Esophagus muscularis mucosa (tissue), 4 donors: ENCODE results near the gene CPED1. TPM values are rescaled to one million over a fixed set of nuclear protein-coding genes. Genes with fewer than 3 reads are reported as not detected.

ENCODE experiments used
- DNase-seq: peaks from one replicate; pipeline ENCODE4 v3.0.0-alpha.2; 2017; ENCODE audit errors: extremely low spot score
- H3K27ac ChIP-seq, 4 donors: fragments of 200-600 bp; sonication (generic); replicated peaks in 1 of 4; 1 replicate in 3 of 4; 2 replicates in 1 of 4; pipeline ENCODE4 v1.5.1; 2016 to 2019; ENCODE audit warnings: mild to moderate bottlenecking in 1 of 4
- H3K27me3 ChIP-seq, 4 donors: fragments of 200-600 bp; sonication (generic); one replicate each; pipeline versions ENCODE4 v1.5.1 to v1.6.0; 2016 to 2019
- H3K36me3 ChIP-seq, 4 donors: fragments of 200-600 bp; sonication (generic); one replicate each; pipeline ENCODE4 v1.5.1; 2016 to 2019
- H3K4me1 ChIP-seq, 4 donors: fragments of 200-600 bp; sonication (generic); one replicate each; pipeline ENCODE4 v1.5.1; 2016 to 2019
- H3K4me3 ChIP-seq, 4 donors: fragments of 200-600 bp; sonication (generic); 1 replicate in 2 of 4; 2 replicates in 2 of 4; pipeline ENCODE4 v1.5.1; 2016 to 2019; ENCODE audit warnings: mild to moderate bottlenecking in 4 of 4, moderate library complexity in 1 of 4
- H3K9me3 ChIP-seq, 4 donors: fragments of 200-600 bp; sonication (generic); 1 replicate in 3 of 4; 2 replicates in 1 of 4; pipeline ENCODE4 v1.5.1; 2016 to 2019
- EP300 ChIP-seq: sonication (generic); formaldehyde crosslinking; IDR thresholded peaks from one replicate; pipeline ENCODE4 v1.6.1; 2017; ENCODE audit warnings: antibody characterized with exemption
- POLR2A ChIP-seq: fragments of 450-650 bp; IDR thresholded peaks from one replicate; pipeline ENCODE4 v1.6.1; 2017; ENCODE audit warnings: antibody characterized with exemption, moderate library complexity, mild to moderate bottlenecking, low read depth
- POLR2AphosphoS5 ChIP-seq, 2 donors: sonication (generic); formaldehyde crosslinking; IDR thresholded peaks; one replicate each; pipeline ENCODE4 v1.6.1; 2017; ENCODE audit warnings: antibody characterized with exemption in 2 of 2
- WGBS: methylation state at CpG from one replicate; pipeline ENCODE4 v1.1.5; 2018; 5-methylcytosine and 5-hydroxymethylcytosine counted together
- intact Hi-C: fragments of 100-400 bp; cut with DNase I; formaldehyde crosslinking; loops from one replicate; pipeline ENCODE4 v1.15.1; 2023
- total RNA-seq, 4 donors: library from RNA; depleted of rRNA; stranded (reverse); fragments of >200 nt; gene quantifications; one replicate each; pipeline versions ENCODE4 v1.1.0 to v1.2.1, GENCODE V29; 2016
- TF ChIP-seq, protein P1 (sequence below), 3 experiments: fragments of 200-600 bp in 2 of 3; fragments of 450-650 bp in 1 of 3; sonication (generic) in 2 of 3; IDR thresholded peaks; one replicate each; pipeline ENCODE4 v1.5.1; 2017 to 2019; ENCODE audit warnings: antibody characterized with exemption in 3 of 3, mild to moderate bottlenecking in 2 of 3, moderate library complexity in 1 of 3

The CPED1 gene
- total RNA-seq, 4 donors from 2014 or later, result 28.1 to 81.8 (median 32.0) TPM

DNA sequence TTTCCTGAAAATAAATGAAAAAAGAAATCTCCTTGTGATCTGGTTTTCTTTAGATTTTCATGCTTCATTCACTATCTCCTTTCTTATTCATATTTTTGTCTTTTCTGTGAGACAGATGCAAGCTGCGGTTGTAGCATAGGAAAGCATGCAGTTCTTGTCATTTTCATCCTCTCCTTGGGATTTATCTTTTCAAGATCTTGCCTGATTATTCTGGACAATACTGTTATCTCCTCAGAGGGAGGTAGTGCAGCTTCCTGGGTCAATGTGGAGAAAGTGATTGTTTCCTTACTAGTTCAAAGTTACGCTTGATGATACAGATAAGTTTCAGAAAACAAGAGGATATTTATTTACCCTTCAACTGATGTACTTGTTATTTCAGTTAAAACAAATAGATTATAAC is 114.6 kb downstream of the CPED1 start:
- H3K36me3 ChIP-seq, result peaks cover 0 to 15% (median 7%) of the 10 kb centered on the region in 4 donors
- peaks cover 0 to 8% (median 2%) of the 10 kb centered on the region in 4 donors for H3K4me1 ChIP-seq
- no peak overlapping the region for H3K4me3 ChIP-seq
- TF ChIP-seq POLR2AphosphoS5 (IDR thresholded peaks at IDR 0.05), result no peak
- TF ChIP-seq, protein P1, sequence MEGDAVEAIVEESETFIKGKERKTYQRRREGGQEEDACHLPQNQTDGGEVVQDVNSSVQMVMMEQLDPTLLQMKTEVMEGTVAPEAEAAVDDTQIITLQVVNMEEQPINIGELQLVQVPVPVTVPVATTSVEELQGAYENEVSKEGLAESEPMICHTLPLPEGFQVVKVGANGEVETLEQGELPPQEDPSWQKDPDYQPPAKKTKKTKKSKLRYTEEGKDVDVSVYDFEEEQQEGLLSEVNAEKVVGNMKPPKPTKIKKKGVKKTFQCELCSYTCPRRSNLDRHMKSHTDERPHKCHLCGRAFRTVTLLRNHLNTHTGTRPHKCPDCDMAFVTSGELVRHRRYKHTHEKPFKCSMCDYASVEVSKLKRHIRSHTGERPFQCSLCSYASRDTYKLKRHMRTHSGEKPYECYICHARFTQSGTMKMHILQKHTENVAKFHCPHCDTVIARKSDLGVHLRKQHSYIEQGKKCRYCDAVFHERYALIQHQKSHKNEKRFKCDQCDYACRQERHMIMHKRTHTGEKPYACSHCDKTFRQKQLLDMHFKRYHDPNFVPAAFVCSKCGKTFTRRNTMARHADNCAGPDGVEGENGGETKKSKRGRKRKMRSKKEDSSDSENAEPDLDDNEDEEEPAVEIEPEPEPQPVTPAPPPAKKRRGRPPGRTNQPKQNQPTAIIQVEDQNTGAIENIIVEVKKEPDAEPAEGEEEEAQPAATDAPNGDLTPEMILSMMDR (IDR thresholded peaks at IDR 0.05), result no peak
- no peak for TF ChIP-seq POLR2A
- TF ChIP-seq EP300, result no peak
- H3K9me3 ChIP-seq, result no peaks in the 10 kb centered on the region
- H3K27me3 ChIP-seq, result no peaks in the 10 kb centered on the region
- 91% methylated on average over 2 of the region's 2 CpGs for WGBS
- no peak for DNase-seq
- intact Hi-C loops, result no loop called here
- H3K27ac ChIP-seq, result no peak overlapping the region

- no peak for DNase-seq
- 83% methylated on average over 2 of the region's 2 CpGs for WGBS
- H3K4me1 ChIP-seq, result peaks cover 0 to 8% (median 2%) of the 10 kb centered on the region in 4 donors
- intact Hi-C loops, result no loop called here
- no peaks in the 10 kb centered on the region for H3K27me3 ChIP-seq
- H3K4me3 ChIP-seq, result no peak overlapping the region
- H3K27ac ChIP-seq, result no peak overlapping the region
- TF ChIP-seq EP300 (no peak), POLR2AphosphoS5 (IDR thresholded peaks at IDR 0.05) (no peak), POLR2A (no peak)
- TF ChIP-seq, protein P1 (IDR thresholded peaks at IDR 0.05), result no peak
- H3K9me3 ChIP-seq, result no peaks in the 10 kb centered on the region
- H3K36me3 ChIP-seq, result peaks cover 0 to 15% (median 7%) of the 10 kb centered on the region in 4 donors
These were observed 115.1 kb downstream of the CPED1 start for GRCh38 chr7:121103579-121103978.

- DNase-seq, result no peak
- TF ChIP-seq EP300, result no peak
- no peak for TF ChIP-seq POLR2A
- TF ChIP-seq POLR2AphosphoS5 (IDR thresholded peaks at IDR 0.05), result no peak
- TF ChIP-seq, protein P1 (IDR thresholded peaks at IDR 0.05), result no peak
- WGBS, result 64% methylated on average over 5 of the region's 5 CpGs
- peaks cover 0 to 8% (median 2%) of the 10 kb centered on the region in 4 donors for H3K4me1 ChIP-seq
- no peaks in the 10 kb centered on the region for H3K9me3 ChIP-seq
- H3K4me3 ChIP-seq, result no peak overlapping the region
- H3K27me3 ChIP-seq, result no peaks in the 10 kb centered on the region
- intact Hi-C loops, result loop anchor here (5.0 kb wide), 1 partner anchor 298 kb away; no protein-coding TSS in a partner anchor
- peaks cover 0 to 8% (median 3%) of the 10 kb centered on the region in 4 donors for H3K36me3 ChIP-seq
- no peak overlapping the region for H3K27ac ChIP-seq
These were observed 116.8 kb downstream of the CPED1 start for GRCh38 chr7:121105262-121105661.

DNA sequence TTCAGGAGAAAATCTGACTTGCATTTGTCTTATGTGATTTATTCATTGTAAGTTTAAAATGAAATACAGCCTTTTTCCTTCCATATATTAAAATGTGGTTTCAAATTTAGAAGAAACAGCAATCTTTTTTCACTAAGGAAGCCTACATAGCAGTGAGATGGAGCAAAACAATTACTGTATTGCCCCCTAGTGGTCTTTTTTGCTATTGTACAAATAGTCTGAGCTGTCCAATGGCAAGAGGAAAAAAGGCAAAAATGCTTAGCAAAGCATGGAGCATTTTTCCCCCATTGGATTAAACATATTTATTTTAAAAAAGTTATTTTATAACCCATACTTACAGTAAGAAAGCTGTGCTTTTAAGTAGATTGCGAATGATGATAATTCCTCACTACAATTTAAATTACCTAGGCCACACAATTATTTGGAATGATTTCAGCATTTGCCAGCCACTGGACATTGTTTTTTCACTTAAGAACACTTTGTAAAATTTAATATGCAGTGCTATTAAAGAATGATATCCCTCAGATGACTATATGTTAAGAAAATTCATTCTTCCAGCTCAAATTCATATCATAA is 119.5 kb downstream of the CPED1 start:
- no peaks in the 10 kb centered on the region for H3K36me3 ChIP-seq
- peaks cover 0 to 4% (median 2%) of the 10 kb centered on the region in 4 donors for H3K4me1 ChIP-seq
- no peaks in the 10 kb centered on the region for H3K27me3 ChIP-seq
- H3K27ac ChIP-seq, result no peak overlapping the region
- no peak for DNase-seq
- no peaks in the 10 kb centered on the region for H3K9me3 ChIP-seq
- intact Hi-C loops, result loop anchor here (2.0 to 5.0 kb wide), 2 partner anchors 121 to 301 kb away; no protein-coding TSS in a partner anchor
- no peak overlapping the region for H3K4me3 ChIP-seq
- no peak for TF ChIP-seq POLR2AphosphoS5 (IDR thresholded peaks at IDR 0.05)
- no peak for TF ChIP-seq EP300
- TF ChIP-seq, protein P1 (IDR thresholded peaks at IDR 0.05), result peak; percentile 71 to 80 (median 78)
- WGBS, result 43% methylated on average over 1 of the region's 1 CpG
